ENCODE data around the gene FHOD1. TPM values are rescaled to one million over a fixed set of nuclear protein-coding genes. Genes with fewer than 3 reads are reported as not detected.

Gene FHOD1
- total and polyA plus RNA-seq, 9 of the 15 experiments (the other 6 are each of a cell fraction or from before 2014, with no cell fraction given) = 18.7 to 126 (median 32.3) TPM

DNA sequence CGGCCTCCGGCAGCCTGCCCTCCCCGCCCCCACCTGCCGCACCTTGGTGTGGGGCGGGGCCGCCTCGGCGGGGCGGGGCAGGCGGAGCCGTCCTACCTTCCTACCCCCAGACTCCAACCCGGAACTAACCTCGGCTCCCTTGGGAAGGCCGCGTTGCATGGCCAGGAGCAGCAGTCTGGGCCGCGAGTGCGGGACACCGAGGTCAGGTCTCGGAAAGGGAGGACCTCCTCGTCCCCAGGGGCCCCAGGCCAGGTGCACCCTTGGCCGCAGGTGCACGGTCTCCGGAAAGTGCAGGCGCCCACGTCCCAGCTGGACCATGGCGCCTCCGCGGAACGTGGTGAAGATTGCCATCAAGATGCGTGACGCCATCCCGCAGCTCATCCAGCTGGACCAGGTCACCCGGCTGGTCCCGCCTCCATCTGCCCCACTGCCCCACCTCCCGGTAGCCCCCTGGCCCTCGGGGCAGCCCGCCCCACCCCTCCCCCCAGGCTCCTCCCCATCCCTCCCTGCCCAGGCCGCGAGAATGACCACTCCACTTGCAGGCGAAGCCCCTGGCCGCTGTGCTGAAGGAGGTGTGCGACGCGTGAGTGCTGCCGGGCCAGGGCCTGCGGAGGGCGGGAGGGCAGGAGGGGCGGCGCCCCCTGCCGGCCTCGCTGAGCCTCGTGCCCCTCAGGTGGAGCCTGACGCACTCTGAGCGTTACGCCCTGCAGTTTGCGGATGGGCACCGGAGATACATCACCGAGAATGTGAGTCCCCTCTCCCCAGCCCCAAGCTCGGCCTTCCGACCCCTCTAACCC, 48.1 kb downstream of the FHOD1 start, which contains the start of gene ELMO3:
Gene ELMO3, plus strand, starts transcription at position 121 of the 797 bp plus-strand sequence. Its CDS starts 196 bp downstream, at position 317.
- Histone ChIP-seq H3K4me2 (ENCODE audit: insufficient read depth, low read length) (no peak within 1 kb of the TSS), H3K79me2 (ENCODE audit: control insufficient read depth, insufficient read depth, low read length) (peaks cover 16% of the 10 kb centered on the region; the same call in 2 of the 3 replicates), H4K20me1 (replicated peaks; ENCODE audit: control insufficient read depth, insufficient read depth, low read length) (no peaks in the 10 kb centered on the region), H3K9ac (ENCODE audit: insufficient read depth in 1 of 2, low read depth in 2 of 2, low read length in 2 of 2) (peak within 1 kb of the TSS in 1 of 2 experiments; percentile 9; a peak in 1 of 4 replicates), H3K9me3 (replicated peaks; ENCODE audit: control insufficient read depth, insufficient read depth, low read depth, low read length) (no peaks in the 10 kb centered on the region), H2AFZ (ENCODE audit: low read depth, low read length) (no peak within 1 kb of the TSS), H3K4me1 (replicated peaks in 1 of 2; ENCODE audit: control insufficient read depth in 2 of 2, insufficient read depth in 2 of 2, low read length in 2 of 2) (peaks cover 5 to 53% of the 10 kb centered on the region in 2 experiments; a peak in 4 of 5 replicates), H3K27ac (ENCODE audit: extremely low read depth, low read depth, low read length) (no peak within 1 kb of the TSS), H3K4me3 (no peak within 1 kb of the TSS), H3K9me1 (ENCODE audit: control insufficient read depth, insufficient read depth, low read length) (no peaks in the 10 kb centered on the region), H3K27me3 (ENCODE audit: control insufficient read depth in 2 of 2, insufficient read depth in 2 of 2, low read length in 2 of 2) (no peaks in the 10 kb centered on the region), H3K36me3 (ENCODE audit: control insufficient read depth, insufficient read depth, low read length) (peaks cover 93% of the 10 kb centered on the region)
- CTCF ChIA-PET (ENCODE audit: low intra/inter-chr PET ratio) = no interaction called here
- FAIRE-seq (no peak), ATAC-seq (peak; percentile 19), DNase-seq (ENCODE audit: extremely low read depth in 1 of 4, low spot score in 3 of 4) (peak in 2 of 4 experiments; percentile 51 to 58)
- POLR2A ChIA-PET = interaction anchor here (0.6 to 2.2 kb wide), 5 partner anchors 10 to 45 kb away, joined by 3 to 9 read pairs (median 5); no protein-coding TSS in a partner anchor
- intact Hi-C loops (cut with micrococcal nuclease) = no loop called here
- WGBS (ENCODE audit: insufficient coverage, low coverage, missing lambda C conversion rate) = 93% methylated on average over 14 of the region's 61 CpGs
- no TSS peak for BruUV-seq (replicated peaks)
- in situ Hi-C loops (cut with MboI) = no loop called here
- TF ChIP-seq E2F1 (CRISPR knock-in tag; IDR thresholded peaks at IDR 0.05) (no peak), L3MBTL2 (IDR thresholded peaks at IDR 0.05) (no peak), ZNF644 (tag; IDR thresholded peaks at IDR 0.05; ENCODE audit: low read depth) (no peak), ID3 (CRISPR knock-in tag; IDR thresholded peaks at IDR 0.05) (no peak), ID3 (tag; IDR thresholded peaks at IDR 0.05) (no peak), MAFK (IDR thresholded peaks at IDR 0.05; ENCODE audit: low read length) (no peak), CTCFL (IDR thresholded peaks at IDR 0.05; ENCODE audit: borderline replicate concordance, insufficient read depth, low read depth, low read length, poor library complexity, severe bottlenecking) (peak; percentile 29), RBFOX2 (IDR thresholded peaks at IDR 0.05; ENCODE audit: low read depth, low read length) (peak; percentile 67), ZNF143 (CRISPR knock-in tag; IDR thresholded peaks at IDR 0.05) (no peak), ZNF282 (CRISPR knock-in tag; IDR thresholded peaks at IDR 0.05) (no peak), BCOR (IDR thresholded peaks at IDR 0.05) (no peak), ZBTB33 (CRISPR knock-in tag; IDR thresholded peaks at IDR 0.05) (peak; percentile 91)
- TF ChIP-seq, protein P1, sequence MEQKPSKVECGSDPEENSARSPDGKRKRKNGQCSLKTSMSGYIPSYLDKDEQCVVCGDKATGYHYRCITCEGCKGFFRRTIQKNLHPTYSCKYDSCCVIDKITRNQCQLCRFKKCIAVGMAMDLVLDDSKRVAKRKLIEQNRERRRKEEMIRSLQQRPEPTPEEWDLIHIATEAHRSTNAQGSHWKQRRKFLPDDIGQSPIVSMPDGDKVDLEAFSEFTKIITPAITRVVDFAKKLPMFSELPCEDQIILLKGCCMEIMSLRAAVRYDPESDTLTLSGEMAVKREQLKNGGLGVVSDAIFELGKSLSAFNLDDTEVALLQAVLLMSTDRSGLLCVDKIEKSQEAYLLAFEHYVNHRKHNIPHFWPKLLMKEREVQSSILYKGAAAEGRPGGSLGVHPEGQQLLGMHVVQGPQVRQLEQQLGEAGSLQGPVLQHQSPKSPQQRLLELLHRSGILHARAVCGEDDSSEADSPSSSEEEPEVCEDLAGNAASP (IDR thresholded peaks at IDR 0.05) = no peak

Data from K562 (cell line).